GM12878 (cell line): ENCODE data around the gene FADS3. TPM values are rescaled to one million over a fixed set of nuclear protein-coding genes. Genes with fewer than 3 reads are reported as not detected.

Experiments used
- ATAC-seq: fragments of 200-7000 bp; cut with Tn5 transposase; 3 replicates; pipeline ENCODE4 v1.9.1; 2020; ENCODE audit warnings: mild to moderate bottlenecking, moderate library complexity
- BruUV-seq: library from RNA; stranded (reverse); fragments of 400-500 nt; replicated peaks from 2 replicates; lab custom pipeline; 2021; lab: Mats Ljungman, UMichigan
- CTCF ChIA-PET: fragments of 300-600 bp; sonication (Branson Sonifier 250); formaldehyde crosslinking; extraction: SDS; loops from one replicate; lab custom pipeline; 2021; ENCODE audit warnings: inconsistent platforms; lab: Yijun Ruan, JAX
- POLR2A ChIA-PET: fragments of 350-600 bp; formaldehyde crosslinking; extraction: SDS; loops from one replicate; lab custom pipeline; 2021; ENCODE audit warnings: inconsistent platforms; lab: Charles Lee
- RAD21 ChIA-PET: fragments of 300-600 bp; sonication (Branson Sonifier 250); formaldehyde crosslinking; loops from one replicate; lab custom pipeline; 2023; ENCODE audit warnings: antibody characterized with exemption; ENCODE audit not compliant: unreplicated experiment; lab: Charles Lee
- SMC1A ChIA-PET: fragments of 300-600 bp; sonication (Branson Sonifier 250); formaldehyde crosslinking; loops from one replicate; lab custom pipeline; 2023; ENCODE audit not compliant: unreplicated experiment, uncharacterized antibody; lab: Charles Lee
- DNase-seq: peaks from one replicate; pipeline ENCODE4 v3.0.0-alpha.2; 2011; ENCODE audit warnings: low read depth, low spot score
- FAIRE-seq: peaks from 3 replicates; lab custom pipeline; 2011; peaks lifted over from hg19 to GRCh38; lab: Jason Lieb, UNC
- H2AFZ ChIP-seq: 2 replicates; pipeline ENCODE4 v1.6.0; 2011; ENCODE audit warnings: low read depth, low read length, control low read depth; ENCODE audit not compliant: control insufficient read depth
- H3K27ac ChIP-seq: 2 replicates; pipeline ENCODE4 v1.5.1; 2011; ENCODE audit warnings: control low read depth; ENCODE audit not compliant: control insufficient read depth, insufficient read depth
- H3K27me3 ChIP-seq, 2 experiments: replicated peaks in 1 of 2; 2 replicates each; pipeline versions ENCODE4 v1.6.0 to v1.6.1; 2011; ENCODE audit warnings: low read length in 1 of 2; ENCODE audit not compliant: control insufficient read depth in 2 of 2, insufficient read depth in 2 of 2
- H3K36me3 ChIP-seq, 2 experiments: 2 replicates each; pipeline ENCODE4 v1.5.1; 2011; ENCODE audit warnings: low read length in 1 of 2; ENCODE audit not compliant: control insufficient read depth in 2 of 2, insufficient read depth in 2 of 2
- H3K4me1 ChIP-seq: 2 replicates; pipeline ENCODE4 v1.6.1; 2011; ENCODE audit warnings: mild to moderate bottlenecking, low read length, moderate library complexity, mixed read lengths; ENCODE audit not compliant: control insufficient read depth, insufficient read depth
- H3K4me2 ChIP-seq: 2 replicates; pipeline ENCODE4 v1.6.0; 2011; ENCODE audit warnings: control low read depth; ENCODE audit not compliant: control insufficient read depth, insufficient read depth
- H3K4me3 ChIP-seq: fragments of 200-600 bp; sonication (generic); 2 replicates; pipeline ENCODE4 v1.5.1; 2016
- H3K79me2 ChIP-seq: 2 replicates; pipeline ENCODE4 v1.6.0; 2011; ENCODE audit warnings: low read length; ENCODE audit not compliant: control insufficient read depth, insufficient read depth
- H3K9ac ChIP-seq: 2 replicates; pipeline ENCODE4 v1.8.0; 2011; ENCODE audit warnings: low read length, control low read depth, mixed read lengths; ENCODE audit not compliant: control insufficient read depth, insufficient read depth
- H3K9me3 ChIP-seq: replicated peaks from 3 replicates; pipeline ENCODE4 v1.5.1; 2011; ENCODE audit warnings: mild to moderate bottlenecking, low read length; ENCODE audit not compliant: control insufficient read depth, insufficient read depth
- H4K20me1 ChIP-seq: 2 replicates; pipeline ENCODE4 v1.6.0; 2011; ENCODE audit not compliant: control insufficient read depth, insufficient read depth
- BRCA1 ChIP-seq: IDR thresholded peaks from 2 replicates; pipeline ENCODE4 v1.6.1; 2011; ENCODE audit warnings: low read depth, low read length, improper control_type of control experiment
- CHD2 ChIP-seq: IDR thresholded peaks from 2 replicates; pipeline ENCODE4 v1.6.1; 2011; ENCODE audit warnings: low read depth, low read length, improper control_type of control experiment, borderline replicate concordance
- EED ChIP-seq: sonication (generic); IDR thresholded peaks from 2 replicates; pipeline ENCODE4 v1.6.1; 2016; ENCODE audit warnings: antibody characterized with exemption, low read depth
- EZH2 ChIP-seq: IDR thresholded peaks from 2 replicates; pipeline ENCODE4 v1.6.1; 2012; ENCODE audit warnings: low read depth, mild to moderate bottlenecking, control low read depth, inconsistent platforms, low read length, borderline replicate concordance; ENCODE audit not compliant: control insufficient read depth
- LARP7 ChIP-seq: fragments of 450-650 bp; IDR thresholded peaks from 2 replicates; pipeline ENCODE4 v1.6.1; 2017; ENCODE audit warnings: mild to moderate bottlenecking
- NR2C1 ChIP-seq: fragments of 450-650 bp; IDR thresholded peaks from 2 replicates; pipeline ENCODE4 v1.6.1; 2017; ENCODE audit warnings: antibody characterized with exemption, mild to moderate bottlenecking, moderate library complexity
- SPI1 ChIP-seq: IDR thresholded peaks from 2 replicates; pipeline ENCODE4 v1.6.1; 2011; ENCODE audit warnings: low read depth, mild to moderate bottlenecking, low read length, moderate library complexity, borderline replicate concordance; ENCODE audit not compliant: insufficient read depth
- TAF1 ChIP-seq: IDR thresholded peaks from 2 replicates; pipeline ENCODE4 v1.6.1; 2011; ENCODE audit warnings: mild to moderate bottlenecking, low read depth, low read length, borderline replicate concordance
- ZBTB11 ChIP-seq: fragments of 450-650 bp; formaldehyde crosslinking; IDR thresholded peaks from 2 replicates; pipeline ENCODE4 v1.5.0; 2022; ENCODE audit warnings: mild to moderate bottlenecking, missing genetic modification characterization
- ZNF687 ChIP-seq: fragments of 450-650 bp; IDR thresholded peaks from 2 replicates; pipeline ENCODE4 v1.6.1; 2017; ENCODE audit warnings: mild to moderate bottlenecking, moderate library complexity
- WGBS: methylation state at CpG from one replicate; pipeline ENCODE4 v1.1.6; 2016; ENCODE audit warnings: low lambda C conversion rate; ENCODE audit not compliant: insufficient replicate concordance, insufficient coverage; ENCODE audit errors: missing lambda C conversion rate; 5-methylcytosine and 5-hydroxymethylcytosine counted together
- in situ Hi-C: fragments of 300-500 bp; cut with MboI; formaldehyde crosslinking; loops from 9 replicates; pipeline ENCODE4 v1.14.3; 2018; ENCODE audit warnings: mixed read lengths
- intact Hi-C: fragments of 100-400 bp; cut with micrococcal nuclease; formaldehyde crosslinking; loops from one replicate; pipeline ENCODE4 v1.14.2; 2022; ENCODE audit not compliant: unreplicated experiment
- polyA plus RNA-seq, 11 experiments: library from polyadenylated mRNA; depleted of rRNA in 4 of 11; unstranded in 6 of 11; stranded (reverse) in 5 of 11; fragments of >200 nt; fragmentation: Nextera tagmentation in 4 of 11; fragmentation: Illumina TruSeq in 1 of 11; extraction: Ambion mirVana in 4 of 11; extraction: Trizol in 1 of 11; gene quantifications; 1 replicate in 1 of 11; 2 replicates in 10 of 11; pipeline versions ENCODE4 v1.2.1 to v1.2.3, GENCODE V29; 2011 to 2016; ENCODE audit warnings: inconsistent platforms in 2 of 11, missing spikeins in 2 of 11, low read depth in 1 of 11
- total RNA-seq, 4 experiments: library from RNA; depleted of rRNA in 3 of 4; stranded (reverse); fragments of >200 nt in 3 of 4; fragmentation: Illumina TruSeq in 1 of 4; extraction: Trizol in 1 of 4; gene quantifications; 2 replicates each; pipeline versions ENCODE4 v1.2.1 to v1.2.3, GENCODE V29; 2013 to 2021
- TF ChIP-seq, protein P1 (sequence below), 3 experiments: IDR thresholded peaks in 2 of 3; conservative IDR thresholded peaks in 1 of 3; 2 replicates each; pipeline ENCODE4 v1.5.1; 2011; ENCODE audit warnings: low read depth in 3 of 3, low read length in 3 of 3, mild to moderate bottlenecking in 3 of 3, control low read depth in 2 of 3, moderate library complexity in 2 of 3, inconsistent platforms in 1 of 3, mixed read lengths in 1 of 3; ENCODE audit not compliant: control insufficient read depth in 2 of 3, insufficient read depth in 1 of 3; ENCODE audit errors: extremely low read depth in 1 of 3

FADS3 gene
- total and polyA plus RNA-seq, 10 of the 15 experiments (the other 5 are each of a cell fraction or from before 2014, with no cell fraction given), result 0.23 to 8.1 (median 4.2) TPM

DNA sequence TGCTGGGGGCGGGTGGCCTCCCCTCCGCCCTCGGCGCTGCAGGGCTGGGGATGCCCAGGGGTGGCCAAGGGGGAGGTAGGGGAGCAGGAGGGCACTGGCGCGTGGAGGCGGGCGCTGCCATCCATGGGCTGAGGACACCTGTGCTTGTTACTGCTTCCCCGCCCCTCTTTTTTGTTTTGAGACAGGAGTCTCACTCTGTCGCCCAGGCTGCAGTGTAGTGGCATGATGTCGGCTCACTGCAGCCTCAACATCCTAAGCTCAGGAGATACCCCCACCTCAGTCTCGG lies 683 bp upstream of the FADS3 start:
- peaks cover 7% of the 10 kb centered on the region for H3K4me1 ChIP-seq
- H2AFZ ChIP-seq, result no peak overlapping the region
- ChIA-PET SMC1A (interaction anchor here (0.7 to 4.8 kb wide), 5 partner anchors 10 to 216 kb away, joined by 3 to 21 read pairs (median 3); no protein-coding TSS in a partner anchor), POLR2A (no interaction called here), RAD21 (interaction anchor here (1.3 to 2.6 kb wide), 4 partner anchors 21 to 216 kb away, joined by 3 to 10 read pairs (median 6); no protein-coding TSS in a partner anchor), CTCF (interaction anchor here (0.6 to 3.3 kb wide), 7 partner anchors 56 to 773 kb away, joined by 3 to 18 read pairs (median 3); partner anchors contain the start of genes C11orf98 and CSKMT)
- peak; percentile 75 for ATAC-seq
- no TSS peak for BruUV-seq
- H3K79me2 ChIP-seq, result no peaks in the 10 kb centered on the region
- H3K27me3 ChIP-seq, result no peaks in the 10 kb centered on the region
- 2% methylated on average over 8 of the region's 12 CpGs for WGBS
- peak overlapping the region; percentile 49; the same call in 1 of the 2 replicates for H3K4me2 ChIP-seq
- no peaks in the 10 kb centered on the region for H4K20me1 ChIP-seq
- intact Hi-C loops, result no loop called here
- DNase-seq, result no peak
- H3K36me3 ChIP-seq, result no peaks in the 10 kb centered on the region
- peak overlapping the region; percentile 83; the same call in 1 of the 2 replicates for H3K4me3 ChIP-seq
- no peak for TF ChIP-seq LARP7
- no peak for TF ChIP-seq SPI1
- no peak for TF ChIP-seq BRCA1
- no peak for TF ChIP-seq EZH2
- TF ChIP-seq ZBTB11 (CRISPR knock-in tag), result no peak
- TF ChIP-seq NR2C1, result no peak
- no peak for TF ChIP-seq TAF1
- TF ChIP-seq, protein P1, sequence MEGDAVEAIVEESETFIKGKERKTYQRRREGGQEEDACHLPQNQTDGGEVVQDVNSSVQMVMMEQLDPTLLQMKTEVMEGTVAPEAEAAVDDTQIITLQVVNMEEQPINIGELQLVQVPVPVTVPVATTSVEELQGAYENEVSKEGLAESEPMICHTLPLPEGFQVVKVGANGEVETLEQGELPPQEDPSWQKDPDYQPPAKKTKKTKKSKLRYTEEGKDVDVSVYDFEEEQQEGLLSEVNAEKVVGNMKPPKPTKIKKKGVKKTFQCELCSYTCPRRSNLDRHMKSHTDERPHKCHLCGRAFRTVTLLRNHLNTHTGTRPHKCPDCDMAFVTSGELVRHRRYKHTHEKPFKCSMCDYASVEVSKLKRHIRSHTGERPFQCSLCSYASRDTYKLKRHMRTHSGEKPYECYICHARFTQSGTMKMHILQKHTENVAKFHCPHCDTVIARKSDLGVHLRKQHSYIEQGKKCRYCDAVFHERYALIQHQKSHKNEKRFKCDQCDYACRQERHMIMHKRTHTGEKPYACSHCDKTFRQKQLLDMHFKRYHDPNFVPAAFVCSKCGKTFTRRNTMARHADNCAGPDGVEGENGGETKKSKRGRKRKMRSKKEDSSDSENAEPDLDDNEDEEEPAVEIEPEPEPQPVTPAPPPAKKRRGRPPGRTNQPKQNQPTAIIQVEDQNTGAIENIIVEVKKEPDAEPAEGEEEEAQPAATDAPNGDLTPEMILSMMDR (IDR thresholded peaks at IDR 0.05 in 2 of 3, conservative IDR thresholded peaks at IDR 0.05 in 1 of 3; ENCODE audit: control insufficient read depth in 2 of 3, extremely low read depth in 1 of 3, insufficient read depth in 1 of 3, low read depth in 3 of 3, low read length in 3 of 3), result 0 out of 6 replicates have a peak, but pooled peaks of 1 of the 3 experiments have one; percentile 33
- 0 out of 2 replicates have a peak, but pooled peaks have one; percentile 16 for TF ChIP-seq EED
- no peak for TF ChIP-seq CHD2
- TF ChIP-seq ZNF687, result no peak
- no peaks in the 10 kb centered on the region; the same call in 2 of the 3 replicates for H3K9me3 ChIP-seq
- in situ Hi-C loops, result no loop called here
- no peak overlapping the region for H3K9ac ChIP-seq
- H3K27ac ChIP-seq, result no peak overlapping the region
- FAIRE-seq, result no peak
